ENCODE results near the gene UBA1.

DNA sequence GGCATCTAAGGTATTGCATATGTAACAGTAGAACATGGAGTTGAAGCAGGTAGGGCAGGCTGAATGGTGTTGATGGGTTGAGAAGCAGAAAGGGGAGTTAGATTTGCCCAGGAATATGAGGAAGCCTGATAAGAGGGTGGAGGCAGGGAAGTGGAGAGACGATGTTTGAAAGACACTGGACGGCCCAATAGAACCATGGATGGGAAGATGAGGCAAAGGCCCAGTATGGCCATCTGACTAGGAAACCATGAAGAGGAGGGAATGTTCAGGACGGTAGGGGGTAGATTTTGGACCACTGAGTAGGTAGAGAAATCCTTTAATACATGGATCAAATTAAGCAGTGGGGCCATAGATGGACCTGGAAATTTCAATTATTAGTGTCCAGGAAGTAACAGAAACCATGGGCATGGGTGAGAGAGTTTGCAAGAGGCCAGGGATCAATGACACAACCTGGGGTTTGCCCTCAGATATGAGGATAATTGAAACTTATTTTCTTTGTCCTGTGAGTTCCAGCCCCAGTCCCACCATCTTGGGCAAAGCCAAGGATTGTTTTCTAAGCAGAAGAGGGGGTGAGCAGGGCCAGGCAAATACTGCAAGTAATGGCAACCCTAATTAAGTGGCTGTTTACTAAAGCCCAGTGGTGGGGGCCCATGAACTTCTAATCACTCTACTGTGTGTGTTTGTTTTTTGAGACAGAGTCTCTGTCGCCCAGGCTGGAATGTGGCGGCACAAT lies 36.7 kb downstream of the UBA1 start:
- TF ChIP-seq POLR2A (IDR thresholded peaks at IDR 0.05; ENCODE audit: low read depth, low read length) (no peak), FOS (IDR thresholded peaks at IDR 0.05; ENCODE audit: borderline replicate concordance, insufficient read depth, low read length) (no peak), EZH2 (IDR thresholded peaks at IDR 0.05; ENCODE audit: borderline replicate concordance, low read depth, low read length, severe bottlenecking) (no peak), POLR2AphosphoS5 (IDR thresholded peaks at IDR 0.05; ENCODE audit: insufficient read depth, low read depth, low read length) (no peak), MYC (IDR thresholded peaks at IDR 0.05; ENCODE audit: low read depth, low read length) (no peak)
- TF ChIP-seq, protein P1, sequence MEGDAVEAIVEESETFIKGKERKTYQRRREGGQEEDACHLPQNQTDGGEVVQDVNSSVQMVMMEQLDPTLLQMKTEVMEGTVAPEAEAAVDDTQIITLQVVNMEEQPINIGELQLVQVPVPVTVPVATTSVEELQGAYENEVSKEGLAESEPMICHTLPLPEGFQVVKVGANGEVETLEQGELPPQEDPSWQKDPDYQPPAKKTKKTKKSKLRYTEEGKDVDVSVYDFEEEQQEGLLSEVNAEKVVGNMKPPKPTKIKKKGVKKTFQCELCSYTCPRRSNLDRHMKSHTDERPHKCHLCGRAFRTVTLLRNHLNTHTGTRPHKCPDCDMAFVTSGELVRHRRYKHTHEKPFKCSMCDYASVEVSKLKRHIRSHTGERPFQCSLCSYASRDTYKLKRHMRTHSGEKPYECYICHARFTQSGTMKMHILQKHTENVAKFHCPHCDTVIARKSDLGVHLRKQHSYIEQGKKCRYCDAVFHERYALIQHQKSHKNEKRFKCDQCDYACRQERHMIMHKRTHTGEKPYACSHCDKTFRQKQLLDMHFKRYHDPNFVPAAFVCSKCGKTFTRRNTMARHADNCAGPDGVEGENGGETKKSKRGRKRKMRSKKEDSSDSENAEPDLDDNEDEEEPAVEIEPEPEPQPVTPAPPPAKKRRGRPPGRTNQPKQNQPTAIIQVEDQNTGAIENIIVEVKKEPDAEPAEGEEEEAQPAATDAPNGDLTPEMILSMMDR (IDR thresholded peaks at IDR 0.05; ENCODE audit: extremely low read depth in 1 of 2, insufficient read depth in 1 of 2, low read depth in 1 of 2, low read length in 2 of 2): no peak
- TF ChIP-seq, protein P2, sequence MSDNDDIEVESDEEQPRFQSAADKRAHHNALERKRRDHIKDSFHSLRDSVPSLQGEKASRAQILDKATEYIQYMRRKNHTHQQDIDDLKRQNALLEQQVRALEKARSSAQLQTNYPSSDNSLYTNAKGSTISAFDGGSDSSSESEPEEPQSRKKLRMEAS (IDR thresholded peaks at IDR 0.05; ENCODE audit: insufficient read depth, insufficient read length): no peak

Data from endothelial cell of umbilical vein (primary cell).